A549 (cell line): Measurements from ENCODE around the gene MX2.

Experiments
- BHLHE40 ChIP-seq: IDR thresholded peaks from 2 replicates; pipeline ENCODE4 v1.6.1; 2012; ENCODE audit warnings: low read depth, low read length, inconsistent platforms
- CEBPB ChIP-seq, 2 experiments: fragments of >200 bp in 1 of 2; sonication (Bioruptor Twin) in 1 of 2; formaldehyde crosslinking in 1 of 2; IDR thresholded peaks; 2 replicates each; pipeline ENCODE4 v1.6.1; 2012 to 2016
- EHF ChIP-seq: fragments of 250-450 bp; sonication (Bioruptor Pico); IDR thresholded peaks from 2 replicates; pipeline ENCODE4 v1.5.0; 2020; ENCODE audit warnings: mild to moderate bottlenecking
- FOSL2 ChIP-seq, 2 experiments: fragments of 450-650 bp in 1 of 2; fragments of >200 bp in 1 of 2; sonication (Bioruptor Twin) in 1 of 2; formaldehyde crosslinking; IDR thresholded peaks; 2 replicates each; pipeline versions ENCODE4 v1.5.0 to v1.6.1; 2016 to 2020; ENCODE audit warnings: mild to moderate bottlenecking in 1 of 2, moderate library complexity in 1 of 2
- JUN ChIP-seq, 2 experiments: fragments of >200 bp; sonication (Bioruptor Twin); formaldehyde crosslinking; IDR thresholded peaks; 2 replicates in 1 of 2; 3 replicates in 1 of 2; pipeline ENCODE4 v1.6.1; 2016 to 2017
- NPAS2 ChIP-seq: fragments of 250-450 bp; sonication (Bioruptor Pico); IDR thresholded peaks from 2 replicates; pipeline ENCODE4 v1.8.0; 2022; ENCODE audit warnings: mild to moderate bottlenecking, moderate library complexity, borderline replicate concordance
- PHF8 ChIP-seq: fragments of 200-600 bp; sonication (generic); IDR thresholded peaks from 2 replicates; pipeline ENCODE4 v1.6.1; 2016; ENCODE audit warnings: low read depth, mild to moderate bottlenecking, antibody characterized with exemption, moderate library complexity, borderline replicate concordance
- POLR2A ChIP-seq: IDR thresholded peaks from 2 replicates; pipeline ENCODE4 v1.6.1; 2012; ENCODE audit warnings: mild to moderate bottlenecking, low read length
- RCOR1 ChIP-seq: fragments of 150-350 bp; IDR thresholded peaks from 2 replicates; pipeline ENCODE4 v1.6.1; 2014; ENCODE audit warnings: antibody characterized with exemption, low read length, low read depth
- REST ChIP-seq: fragments of 200-600 bp; sonication (generic); IDR thresholded peaks from 2 replicates; pipeline ENCODE4 v1.6.1; 2016; ENCODE audit warnings: antibody characterized with exemption, mild to moderate bottlenecking, moderate library complexity
- RFX5 ChIP-seq: fragments of 450-650 bp; IDR thresholded peaks from 2 replicates; pipeline ENCODE4 v1.7.1; 2014; ENCODE audit warnings: antibody characterized with exemption, mild to moderate bottlenecking, moderate library complexity
- SREBF2 ChIP-seq: fragments of 450-650 bp; IDR thresholded peaks from 2 replicates; pipeline ENCODE4 v1.6.1; 2014; ENCODE audit warnings: mild to moderate bottlenecking, moderate library complexity
- TF ChIP-seq, protein P1 (sequence below): fragments of >200 bp; sonication (Bioruptor Twin); formaldehyde crosslinking; IDR thresholded peaks from 3 replicates; pipeline ENCODE4 v1.5.1; 2016

DNA sequence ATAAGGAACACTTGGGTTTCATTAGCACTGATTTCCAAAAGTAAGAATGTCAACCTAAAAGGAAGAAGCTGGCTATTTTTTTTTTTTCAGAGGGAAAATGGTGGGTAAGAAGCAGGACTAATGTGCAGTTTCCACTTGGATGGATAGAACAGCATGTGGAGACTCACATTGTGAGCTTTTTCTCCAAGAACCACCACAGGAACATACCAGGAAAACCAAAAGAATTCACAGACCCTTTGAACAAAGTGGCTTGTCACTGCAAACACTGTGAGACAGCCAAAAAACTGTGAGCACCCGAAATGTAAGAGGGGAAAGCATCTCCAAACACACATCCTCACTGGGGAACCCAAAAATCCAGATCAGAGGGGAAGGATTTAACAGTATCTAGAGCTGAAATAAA, 48.5 kb downstream of the MX2 start:
- no peak for TF ChIP-seq RFX5
- no peak for TF ChIP-seq EHF
- TF ChIP-seq, protein P1, sequence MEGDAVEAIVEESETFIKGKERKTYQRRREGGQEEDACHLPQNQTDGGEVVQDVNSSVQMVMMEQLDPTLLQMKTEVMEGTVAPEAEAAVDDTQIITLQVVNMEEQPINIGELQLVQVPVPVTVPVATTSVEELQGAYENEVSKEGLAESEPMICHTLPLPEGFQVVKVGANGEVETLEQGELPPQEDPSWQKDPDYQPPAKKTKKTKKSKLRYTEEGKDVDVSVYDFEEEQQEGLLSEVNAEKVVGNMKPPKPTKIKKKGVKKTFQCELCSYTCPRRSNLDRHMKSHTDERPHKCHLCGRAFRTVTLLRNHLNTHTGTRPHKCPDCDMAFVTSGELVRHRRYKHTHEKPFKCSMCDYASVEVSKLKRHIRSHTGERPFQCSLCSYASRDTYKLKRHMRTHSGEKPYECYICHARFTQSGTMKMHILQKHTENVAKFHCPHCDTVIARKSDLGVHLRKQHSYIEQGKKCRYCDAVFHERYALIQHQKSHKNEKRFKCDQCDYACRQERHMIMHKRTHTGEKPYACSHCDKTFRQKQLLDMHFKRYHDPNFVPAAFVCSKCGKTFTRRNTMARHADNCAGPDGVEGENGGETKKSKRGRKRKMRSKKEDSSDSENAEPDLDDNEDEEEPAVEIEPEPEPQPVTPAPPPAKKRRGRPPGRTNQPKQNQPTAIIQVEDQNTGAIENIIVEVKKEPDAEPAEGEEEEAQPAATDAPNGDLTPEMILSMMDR, result no peak
- no peak for TF ChIP-seq RCOR1
- TF ChIP-seq FOSL2 (IDR thresholded peaks at IDR 0.05), result no peak
- no peak for TF ChIP-seq FOSL2 (CRISPR knock-in tag; IDR thresholded peaks at IDR 0.05)
- no peak for TF ChIP-seq REST
- no peak for TF ChIP-seq BHLHE40
- no peak for TF ChIP-seq POLR2A
- no peak for TF ChIP-seq SREBF2
- no peak for TF ChIP-seq JUN (IDR thresholded peaks at IDR 0.05)
- no peak for TF ChIP-seq PHF8
- no peak for TF ChIP-seq CEBPB (IDR thresholded peaks at IDR 0.05)
- no peak for TF ChIP-seq NPAS2 (CRISPR knock-in tag)
